ENCODE results near the gene FBXO17. TPM values are rescaled to one million over a fixed set of nuclear protein-coding genes. Genes with fewer than 3 reads are reported as not detected.
"Not testable (repeated sequence)": the region's sequence is repeated elsewhere in the genome, so short reads cannot be mapped to it uniquely, and the experiment has no call there.

The FBXO17 gene
- total RNA-seq, 4 donors from 2014 or later, result 3.9 to 18.3 (median 8.8) TPM

DNA sequence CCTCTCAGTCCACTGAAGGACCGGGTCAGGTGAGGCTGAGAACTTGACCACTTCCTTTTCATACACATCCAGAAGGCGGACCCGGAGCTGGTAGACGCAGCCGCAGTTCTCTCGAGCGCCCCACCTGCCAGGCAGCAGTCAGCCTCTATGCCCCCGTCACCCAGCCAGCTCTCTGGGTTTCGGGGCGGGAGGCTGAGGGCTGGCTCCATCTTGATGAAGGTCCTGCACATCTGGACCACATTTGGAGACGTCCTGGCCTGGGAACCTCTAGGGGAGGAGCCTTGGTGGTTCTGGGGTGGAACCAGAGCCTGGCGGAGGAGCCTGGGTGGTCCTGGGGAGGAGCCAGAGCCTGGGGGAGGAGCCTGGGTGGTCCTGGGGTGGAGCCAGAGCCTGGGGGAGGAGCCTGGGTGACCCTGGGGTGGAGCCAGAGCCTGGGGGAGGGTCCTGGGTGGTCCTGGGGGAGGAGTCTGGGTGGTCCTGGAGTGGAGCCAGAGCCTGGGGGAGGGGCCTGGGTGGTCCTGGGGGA lies 30.5 kb downstream of the FBXO17 start:
- Histone ChIP-seq H3K27ac (no peak overlapping the region), H3K27me3 (no peaks in the 10 kb centered on the region), H3K4me1 (peaks cover 2 to 7% (median 5%) of the 10 kb centered on the region in 3 donors), H3K9me3 (no peaks in the 10 kb centered on the region), H3K36me3 (peaks cover 0 to 13% (median 0%) of the 10 kb centered on the region in 3 donors), H3K4me3 (no peak overlapping the region)
- intact Hi-C loops (cut with DNase I), result no loop called here
- WGBS, 2 donors, result 80% methylated on average over 1 of the region's 12 CpGs; no CpG with 5 or more reads in 1 of the 2 donors
- DNase-seq, result no peak
- no peak for TF ChIP-seq POLR2A (IDR thresholded peaks at IDR 0.05)
- TF ChIP-seq, protein P1, sequence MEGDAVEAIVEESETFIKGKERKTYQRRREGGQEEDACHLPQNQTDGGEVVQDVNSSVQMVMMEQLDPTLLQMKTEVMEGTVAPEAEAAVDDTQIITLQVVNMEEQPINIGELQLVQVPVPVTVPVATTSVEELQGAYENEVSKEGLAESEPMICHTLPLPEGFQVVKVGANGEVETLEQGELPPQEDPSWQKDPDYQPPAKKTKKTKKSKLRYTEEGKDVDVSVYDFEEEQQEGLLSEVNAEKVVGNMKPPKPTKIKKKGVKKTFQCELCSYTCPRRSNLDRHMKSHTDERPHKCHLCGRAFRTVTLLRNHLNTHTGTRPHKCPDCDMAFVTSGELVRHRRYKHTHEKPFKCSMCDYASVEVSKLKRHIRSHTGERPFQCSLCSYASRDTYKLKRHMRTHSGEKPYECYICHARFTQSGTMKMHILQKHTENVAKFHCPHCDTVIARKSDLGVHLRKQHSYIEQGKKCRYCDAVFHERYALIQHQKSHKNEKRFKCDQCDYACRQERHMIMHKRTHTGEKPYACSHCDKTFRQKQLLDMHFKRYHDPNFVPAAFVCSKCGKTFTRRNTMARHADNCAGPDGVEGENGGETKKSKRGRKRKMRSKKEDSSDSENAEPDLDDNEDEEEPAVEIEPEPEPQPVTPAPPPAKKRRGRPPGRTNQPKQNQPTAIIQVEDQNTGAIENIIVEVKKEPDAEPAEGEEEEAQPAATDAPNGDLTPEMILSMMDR (IDR thresholded peaks at IDR 0.05), result no peak

DNA sequence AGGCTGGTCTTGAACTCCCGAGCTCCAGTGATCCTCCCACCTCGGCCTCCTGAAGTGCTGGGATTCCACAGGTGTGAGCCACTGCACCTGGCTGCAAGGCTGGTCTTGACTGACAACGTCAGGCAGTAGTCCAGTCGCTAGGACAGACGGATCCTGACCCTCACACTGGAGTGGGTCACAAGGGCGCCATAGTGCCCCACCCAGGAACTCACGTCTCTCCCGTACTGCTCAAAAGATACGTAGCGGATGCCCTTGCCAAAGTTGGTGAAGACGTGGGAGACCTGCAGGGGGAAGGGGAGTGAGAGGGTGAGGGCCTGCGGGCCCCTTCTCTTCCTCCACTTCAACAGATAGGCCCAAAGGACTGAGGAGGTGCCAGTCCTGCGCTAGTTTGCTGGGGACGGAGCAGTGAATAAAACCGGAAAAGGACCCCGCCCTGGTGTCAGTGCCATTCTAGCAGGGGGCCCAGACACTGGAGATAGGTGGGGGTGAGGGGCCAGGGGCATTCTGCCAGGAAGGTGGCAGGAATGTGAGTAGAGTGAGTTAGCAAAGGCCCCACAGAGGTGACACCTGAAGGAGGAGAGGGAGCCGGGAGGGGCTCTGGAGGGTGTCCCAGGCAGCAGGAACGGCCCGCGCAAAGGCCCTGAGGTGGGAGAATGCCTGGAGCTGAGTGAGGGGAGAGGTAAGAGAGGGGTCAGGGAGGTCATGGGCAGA lies 32.9 kb downstream of the FBXO17 start:
- Histone ChIP-seq H3K27me3 (no peaks in the 10 kb centered on the region), H3K9me3 (no peaks in the 10 kb centered on the region), H3K27ac (no peak overlapping the region), H3K36me3 (peaks cover 0 to 13% (median 0%) of the 10 kb centered on the region in 3 donors), H3K4me1 (no peaks in the 10 kb centered on the region), H3K4me3 (no peak overlapping the region)
- intact Hi-C loops (cut with DNase I), result no loop called here
- DNase-seq, result no peak
- 84 to 89% methylated on average over 6 to 11 of the region's 20 CpGs for WGBS, 2 donors
- no peak for TF ChIP-seq POLR2A (IDR thresholded peaks at IDR 0.05)

DNA sequence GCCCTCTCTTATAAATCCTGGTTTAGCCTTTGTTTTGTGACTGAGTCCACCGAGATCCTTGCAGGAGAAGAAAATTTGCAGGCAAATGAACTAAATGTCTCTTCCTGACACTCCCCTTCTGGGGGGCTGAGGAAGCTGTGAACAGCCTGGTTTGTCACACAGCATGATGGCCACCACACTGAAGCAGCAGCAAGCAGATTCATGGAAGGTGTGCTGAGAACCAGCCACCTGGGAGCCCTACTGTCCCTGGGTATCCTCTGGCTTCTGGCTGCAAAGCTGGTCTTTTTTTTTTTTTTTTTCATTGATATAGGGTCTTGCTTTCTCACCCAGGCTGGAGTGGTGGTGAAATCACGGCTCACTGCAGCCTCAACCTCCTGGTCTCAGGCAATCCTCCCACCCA lies 33.6 kb downstream of the FBXO17 start:
- Histone ChIP-seq H3K9me3 (no peaks in the 10 kb centered on the region), H3K36me3 (peaks cover 0 to 13% (median 0%) of the 10 kb centered on the region in 3 donors), H3K4me1 (no peaks in the 10 kb centered on the region), H3K27ac (no peak overlapping the region), H3K4me3 (no peak overlapping the region), H3K27me3 (no peaks in the 10 kb centered on the region)
- DNase-seq, result no peak
- 43% methylated on average over 1 of the region's 2 CpGs; no CpG with 5 or more reads in 1 of the 2 donors for WGBS, 2 donors
- intact Hi-C loops (cut with DNase I), result no loop called here
- TF ChIP-seq POLR2A (IDR thresholded peaks at IDR 0.05), result no peak
- TF ChIP-seq, protein P1 (IDR thresholded peaks at IDR 0.05), result no peak

DNA sequence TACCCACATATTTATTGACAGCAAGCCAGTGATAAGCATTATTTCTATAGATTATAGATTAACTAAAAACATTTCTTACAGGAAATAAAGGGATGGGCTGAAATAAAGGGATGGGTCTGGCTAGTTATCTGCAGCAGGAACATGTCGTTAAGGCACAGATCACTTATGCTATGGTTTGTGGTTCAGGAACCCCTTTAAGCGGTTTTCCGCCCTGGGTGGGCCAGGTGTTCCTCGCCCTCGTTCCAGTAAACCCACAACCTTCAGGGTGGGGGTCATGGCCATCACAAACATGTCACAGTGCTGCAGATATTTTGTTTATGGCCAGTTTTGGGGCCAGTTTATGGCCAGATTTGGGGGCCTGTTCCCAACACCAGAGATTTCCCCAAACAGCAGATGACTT lies 34.1 kb downstream of the FBXO17 start:
- 59 to 71% methylated on average over 5 of the region's 5 CpGs for WGBS, 2 donors
- H3K9me3 ChIP-seq; H3K27ac ChIP-seq; H3K27me3 ChIP-seq; DNase-seq; H3K4me3 ChIP-seq; intact Hi-C loops (cut with DNase I); H3K4me1 ChIP-seq; H3K36me3 ChIP-seq: not testable (repeated sequence)

DNA sequence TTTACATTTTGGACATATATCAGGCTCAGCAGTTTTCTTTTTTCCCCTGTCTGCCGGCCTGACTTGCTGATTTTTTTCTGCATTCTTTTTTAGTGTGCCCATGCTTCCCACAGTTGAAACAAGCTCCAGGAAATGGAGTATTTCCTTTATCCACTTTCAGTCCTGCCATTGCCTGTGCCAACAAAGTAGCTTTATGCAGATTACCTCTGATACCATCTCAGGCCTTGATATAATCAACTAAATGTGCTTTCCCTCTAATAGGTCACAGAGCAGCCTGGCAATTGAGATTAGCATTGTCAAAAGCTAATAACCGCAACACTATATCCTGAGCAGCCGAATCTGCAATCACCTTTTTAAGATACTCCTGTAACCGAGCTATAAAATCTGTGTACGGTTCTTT lies 35.6 kb downstream of the FBXO17 start:
- Histone ChIP-seq H3K27ac (no peak overlapping the region), H3K9me3 (peaks cover 0 to under 1% (median 0%) of the 10 kb centered on the region in 3 donors), H3K27me3 (no peaks in the 10 kb centered on the region), H3K4me1 (no peaks in the 10 kb centered on the region), H3K36me3 (peaks cover 0 to 4% (median 0%) of the 10 kb centered on the region in 3 donors), H3K4me3 (no peak overlapping the region)
- WGBS, 2 donors, result 61 to 65% methylated on average over 5 of the region's 5 CpGs
- TF ChIP-seq, protein P1 (IDR thresholded peaks at IDR 0.05), result no peak
- TF ChIP-seq POLR2A (IDR thresholded peaks at IDR 0.05), result no peak
- intact Hi-C loops (cut with DNase I), result no loop called here
- DNase-seq, result no peak

DNA sequence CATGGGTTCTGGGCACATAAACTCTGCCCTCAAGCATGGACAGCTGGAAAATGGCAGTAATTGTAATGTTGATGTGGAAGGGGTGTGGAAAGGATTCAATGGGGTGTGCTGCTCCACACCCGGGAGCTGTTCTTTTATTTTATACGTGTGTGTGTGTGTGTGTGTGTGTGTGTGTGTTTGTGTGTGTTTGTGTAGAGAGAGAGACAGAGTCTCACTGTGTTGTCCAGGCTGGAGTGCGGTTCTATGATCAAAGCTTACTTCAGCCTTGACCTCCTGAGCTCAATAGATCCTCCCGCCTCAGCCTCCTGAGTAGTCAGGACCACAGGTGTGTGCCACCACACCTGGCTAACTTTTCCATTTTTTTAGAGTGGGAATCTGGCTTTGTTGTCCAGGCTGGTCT lies 42.0 kb downstream of the FBXO17 start:
- Histone ChIP-seq H3K27ac (no peak overlapping the region), H3K4me1 (peaks cover 12 to 30% (median 18%) of the 10 kb centered on the region in 3 donors), H3K9me3 (peaks cover 0 to 4% (median 0%) of the 10 kb centered on the region in 3 donors), H3K27me3 (no peaks in the 10 kb centered on the region), H3K36me3 (peaks cover 0 to 32% (median 8%) of the 10 kb centered on the region in 3 donors), H3K4me3 (no peak overlapping the region)
- WGBS, 2 donors, result 59 to 72% methylated on average over 4 of the region's 4 CpGs
- intact Hi-C loops (cut with DNase I), result no loop called here
- TF ChIP-seq POLR2A (IDR thresholded peaks at IDR 0.05), result no peak
- TF ChIP-seq, protein P1 (IDR thresholded peaks at IDR 0.05), result no peak
- DNase-seq, result no peak

All from esophagus squamous epithelium (tissue), 5 donors.